Measurements from ENCODE around the gene RBM6.

Gene RBM6

GRCh38 chr3:50088725-50089608 is 149.0 kb downstream of the RBM6 start, which contains the start of gene RBM5:
Gene RBM5 (plus strand): TSS chr3:50088919. CDS start chr3:50090435, 1,516 bp downstream.
- peaks cover 46% of the 10 kb centered on the region for H3K36me3 Mint-ChIP-seq (ENCODE audit: insufficient read depth)
- H3K27me3 Mint-ChIP-seq: no peaks in the 10 kb centered on the region
- peak within 1 kb of the TSS; percentile 92 for H3K4me3 Mint-ChIP-seq
- H3K9me3 Mint-ChIP-seq: no peaks in the 10 kb centered on the region
- ATAC-seq (replicated peaks; ENCODE audit: extremely low read depth, poor library complexity, severe bottlenecking): peak; percentile 100
- H3K4me1 Mint-ChIP-seq: peaks cover 32% of the 10 kb centered on the region
- H3K27ac Mint-ChIP-seq (ENCODE audit: low read depth): peak within 1 kb of the TSS; percentile 98
- DNase-seq (ENCODE audit: low spot score in 2 of 2): peak; percentile 72 to 87

- DNase-seq (ENCODE audit: low spot score in 2 of 2) (no peak), ATAC-seq (replicated peaks; ENCODE audit: extremely low read depth, poor library complexity, severe bottlenecking) (no peak)
- Mint-ChIP-seq H3K27me3 (no peaks in the 10 kb centered on the region), H3K4me1 (peaks cover 32% of the 10 kb centered on the region), H3K9me3 (no peaks in the 10 kb centered on the region), H3K36me3 (ENCODE audit: insufficient read depth) (peaks cover 52% of the 10 kb centered on the region), H3K27ac (ENCODE audit: low read depth) (peak overlapping the region; percentile 98), H3K4me3 (peak overlapping the region; percentile 92)
Measured at GRCh38 chr3:50089609-50089945, 149.6 kb downstream of the RBM6 start.

GRCh38 chr3:50090984-50091383 is 151.0 kb downstream of the RBM6 start:
- no peaks in the 10 kb centered on the region for H3K9me3 Mint-ChIP-seq
- H3K4me3 Mint-ChIP-seq: peak overlapping the region; percentile 92
- peak overlapping the region; percentile 98 for H3K27ac Mint-ChIP-seq (ENCODE audit: low read depth)
- ATAC-seq (replicated peaks; ENCODE audit: extremely low read depth, poor library complexity, severe bottlenecking) (no peak), DNase-seq (ENCODE audit: low spot score in 2 of 2) (no peak)
- peaks cover 63% of the 10 kb centered on the region for H3K36me3 Mint-ChIP-seq (ENCODE audit: insufficient read depth)
- peaks cover 40% of the 10 kb centered on the region for H3K4me1 Mint-ChIP-seq
- no peaks in the 10 kb centered on the region for H3K27me3 Mint-ChIP-seq

- Mint-ChIP-seq H3K4me1 (peaks cover 37% of the 10 kb centered on the region), H3K27ac (ENCODE audit: low read depth) (peak overlapping the region; percentile 38), H3K36me3 (ENCODE audit: insufficient read depth) (peaks cover 93% of the 10 kb centered on the region), H3K9me3 (no peaks in the 10 kb centered on the region), H3K4me3 (no peak overlapping the region), H3K27me3 (no peaks in the 10 kb centered on the region)
- no peak for DNase-seq (ENCODE audit: low spot score in 2 of 2)
- no peak for ATAC-seq (replicated peaks; ENCODE audit: extremely low read depth, poor library complexity, severe bottlenecking)
Measured at GRCh38 chr3:50095352-50095998, 155.5 kb downstream of the RBM6 start.

GRCh38 chr3:50100386-50100785 is 160.4 kb downstream of the RBM6 start:
- Mint-ChIP-seq H3K27ac (ENCODE audit: low read depth) (no peak overlapping the region), H3K9me3 (no peaks in the 10 kb centered on the region), H3K4me3 (no peak overlapping the region), H3K27me3 (no peaks in the 10 kb centered on the region), H3K4me1 (peaks cover 20% of the 10 kb centered on the region), H3K36me3 (ENCODE audit: insufficient read depth) (peaks cover 95% of the 10 kb centered on the region)
- DNase-seq (ENCODE audit: low spot score in 2 of 2): no peak
- ATAC-seq (replicated peaks; ENCODE audit: extremely low read depth, poor library complexity, severe bottlenecking): no peak

GRCh38 chr3:50100956-50101845 is 161.3 kb downstream of the RBM6 start:
- ATAC-seq (replicated peaks; ENCODE audit: extremely low read depth, poor library complexity, severe bottlenecking): no peak
- Mint-ChIP-seq H3K36me3 (ENCODE audit: insufficient read depth) (peaks cover 92% of the 10 kb centered on the region), H3K27ac (ENCODE audit: low read depth) (no peak overlapping the region), H3K27me3 (no peaks in the 10 kb centered on the region), H3K4me1 (peaks cover 11% of the 10 kb centered on the region), H3K4me3 (no peak overlapping the region), H3K9me3 (no peaks in the 10 kb centered on the region)
- DNase-seq (ENCODE audit: low spot score in 2 of 2): no peak

- no peak overlapping the region for H3K27ac Mint-ChIP-seq (ENCODE audit: low read depth)
Measured at GRCh38 chr3:50102558-50102957, 162.6 kb downstream of the RBM6 start.

GRCh38 chr3:50111757-50112156 is 171.8 kb downstream of the RBM6 start:
- peaks cover 10% of the 10 kb centered on the region for H3K4me1 Mint-ChIP-seq

More at GRCh38 chr3:50102558-50102957, 162.6 kb downstream of the RBM6 start:
- H3K4me3 Mint-ChIP-seq: no peak overlapping the region
- no peaks in the 10 kb centered on the region for H3K9me3 Mint-ChIP-seq
- ATAC-seq (replicated peaks; ENCODE audit: extremely low read depth, poor library complexity, severe bottlenecking) (no peak), DNase-seq (ENCODE audit: low spot score in 2 of 2) (no peak)
- H3K4me1 Mint-ChIP-seq: peaks cover 4% of the 10 kb centered on the region
- H3K27me3 Mint-ChIP-seq: no peaks in the 10 kb centered on the region
- peaks cover 91% of the 10 kb centered on the region for H3K36me3 Mint-ChIP-seq (ENCODE audit: insufficient read depth)

GRCh38 chr3:50112462-50112861 is 172.5 kb downstream of the RBM6 start:
- H3K4me1 Mint-ChIP-seq: peaks cover 10% of the 10 kb centered on the region
- H3K4me3 Mint-ChIP-seq: no peak overlapping the region
- H3K9me3 Mint-ChIP-seq: no peaks in the 10 kb centered on the region
- no peak for DNase-seq (ENCODE audit: low spot score in 2 of 2)
- H3K36me3 Mint-ChIP-seq (ENCODE audit: insufficient read depth): peaks cover 98% of the 10 kb centered on the region
- no peak for ATAC-seq (replicated peaks; ENCODE audit: extremely low read depth, poor library complexity, severe bottlenecking)
- no peaks in the 10 kb centered on the region for H3K27me3 Mint-ChIP-seq
- H3K27ac Mint-ChIP-seq (ENCODE audit: low read depth): no peak overlapping the region

More at GRCh38 chr3:50111757-50112156, 171.8 kb downstream of the RBM6 start:
- Mint-ChIP-seq H3K9me3 (no peaks in the 10 kb centered on the region), H3K4me3 (no peak overlapping the region), H3K36me3 (ENCODE audit: insufficient read depth) (peaks cover 99% of the 10 kb centered on the region), H3K27ac (ENCODE audit: low read depth) (peak overlapping the region; percentile 69), H3K27me3 (no peaks in the 10 kb centered on the region)
- peak; percentile 91 for ATAC-seq (replicated peaks; ENCODE audit: extremely low read depth, poor library complexity, severe bottlenecking)
- no peak for DNase-seq (ENCODE audit: low spot score in 2 of 2)

GRCh38 chr3:50117120-50117519 is 177.2 kb downstream of the RBM6 start:
- Mint-ChIP-seq H3K9me3 (no peaks in the 10 kb centered on the region), H3K27me3 (no peaks in the 10 kb centered on the region), H3K4me1 (peaks cover under 1% of the 10 kb centered on the region), H3K36me3 (ENCODE audit: insufficient read depth) (peaks cover 83% of the 10 kb centered on the region), H3K4me3 (no peak overlapping the region), H3K27ac (ENCODE audit: low read depth) (no peak overlapping the region)
- ATAC-seq (replicated peaks; ENCODE audit: extremely low read depth, poor library complexity, severe bottlenecking): no peak
- no peak for DNase-seq (ENCODE audit: low spot score in 2 of 2)

GRCh38 chr3:50118237-50118636 is 178.3 kb downstream of the RBM6 start:
- ATAC-seq (replicated peaks; ENCODE audit: extremely low read depth, poor library complexity, severe bottlenecking) (no peak), DNase-seq (ENCODE audit: low spot score in 2 of 2) (no peak)
- peaks cover 9% of the 10 kb centered on the region for H3K4me1 Mint-ChIP-seq
- H3K4me3 Mint-ChIP-seq: no peak overlapping the region
- H3K27ac Mint-ChIP-seq (ENCODE audit: low read depth): no peak overlapping the region
- H3K9me3 Mint-ChIP-seq: no peaks in the 10 kb centered on the region
- H3K36me3 Mint-ChIP-seq (ENCODE audit: insufficient read depth): peaks cover 76% of the 10 kb centered on the region
- no peaks in the 10 kb centered on the region for H3K27me3 Mint-ChIP-seq

- H3K4me3 Mint-ChIP-seq: no peak overlapping the region
- H3K36me3 Mint-ChIP-seq (ENCODE audit: insufficient read depth): peaks cover 63% of the 10 kb centered on the region
- no peak for DNase-seq (ENCODE audit: low spot score in 2 of 2)
- ATAC-seq (replicated peaks; ENCODE audit: extremely low read depth, poor library complexity, severe bottlenecking): no peak
- peaks cover 11% of the 10 kb centered on the region for H3K4me1 Mint-ChIP-seq
- H3K9me3 Mint-ChIP-seq: no peaks in the 10 kb centered on the region
- H3K27me3 Mint-ChIP-seq: no peaks in the 10 kb centered on the region
- no peak overlapping the region for H3K27ac Mint-ChIP-seq (ENCODE audit: low read depth)
Measured at GRCh38 chr3:50119786-50120185, 179.8 kb downstream of the RBM6 start.

All from central memory CD8-positive, alpha-beta T cell (primary cell).